Measurements from ENCODE around the gene TOP2A. TPM values are rescaled to one million over a fixed set of nuclear protein-coding genes. Genes with fewer than 3 reads are reported as not detected.
"Not testable (repeated sequence)": the region's sequence is repeated elsewhere in the genome, so short reads cannot be mapped to it uniquely, and the experiment has no call there.

The TOP2A gene
- polyA plus RNA-seq, 1 of the 3 experiments (the other 2 are of a cell fraction), result 20.6 TPM

DNA sequence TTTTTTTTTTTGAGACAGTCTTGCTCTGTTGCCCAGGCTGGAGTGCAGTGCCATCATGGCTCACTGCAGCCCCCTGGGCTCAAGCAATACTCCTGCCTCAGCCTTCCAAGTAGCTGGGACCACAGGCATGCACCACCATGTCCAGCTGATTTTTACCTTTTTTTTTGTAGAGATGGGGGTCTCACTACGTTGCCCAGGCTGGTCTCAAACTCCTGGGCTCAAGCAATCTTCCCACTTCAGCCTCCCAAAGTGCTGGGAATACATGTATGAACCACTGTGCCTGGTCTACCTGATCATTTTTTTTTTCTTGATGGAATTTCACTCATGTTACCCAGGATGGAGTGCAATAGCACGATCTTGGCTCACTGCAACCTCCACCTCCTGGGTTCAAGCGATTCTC, 31.1 kb downstream of the TOP2A start:
- H4K20me1 ChIP-seq (ENCODE audit: insufficient read depth); POLR2A ChIA-PET; DNase-seq; H3K4me2 ChIP-seq; H3K4me3 ChIP-seq (ENCODE audit: low read depth in 2 of 2, low read length in 1 of 2); H3K9ac ChIP-seq; H3K9me3 ChIP-seq; H3K27me3 ChIP-seq (ENCODE audit: insufficient read depth); H3K27ac ChIP-seq (ENCODE audit: low read depth in 2 of 2, low read length in 1 of 2); H3K4me1 ChIP-seq (ENCODE audit: control insufficient read depth in 1 of 2, insufficient read depth in 2 of 2, low read depth in 1 of 2, low read length in 1 of 2); H2AFZ ChIP-seq (ENCODE audit: low read depth); H3K9me2 ChIP-seq; H3K79me2 ChIP-seq (ENCODE audit: insufficient read depth): not testable (repeated sequence)
- peaks cover 11 to 29% of the 10 kb centered on the region in 2 experiments for H3K36me3 ChIP-seq (replicated peaks in 1 of 2; ENCODE audit: control insufficient read depth in 1 of 2, insufficient read depth in 2 of 2, low read length in 1 of 2)
- CTCF ChIA-PET, result interaction anchor here (0.6 to 2.7 kb wide), 3 partner anchors 12 to 987 kb away, joined by 3 to 9 read pairs (median 3); no protein-coding TSS in a partner anchor
- WGBS (ENCODE audit: low lambda C conversion rate), result 93% methylated on average over 3 of the region's 3 CpGs
- H3F3A ChIP-seq (replicated peaks; ENCODE audit: insufficient read depth), result peaks cover 31% of the 10 kb centered on the region

DNA sequence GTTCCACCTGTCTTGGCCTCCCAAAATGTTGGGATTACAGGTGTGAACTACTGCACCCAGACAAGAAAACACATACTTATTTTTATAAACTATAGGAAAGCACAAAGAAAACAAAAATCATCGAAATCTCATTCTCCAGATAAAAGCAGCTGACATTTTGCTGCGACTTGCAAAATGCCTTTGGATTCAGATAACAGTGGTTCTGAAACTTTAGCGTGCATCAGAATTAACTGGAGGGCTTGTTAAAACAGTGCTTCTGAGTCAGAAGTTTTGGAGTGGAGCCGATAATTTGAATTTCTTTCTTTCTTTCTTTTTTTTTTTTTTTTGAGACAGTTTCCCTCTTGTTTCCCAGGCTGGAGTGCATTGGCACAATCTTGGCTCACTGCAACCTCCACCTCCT, 35.4 kb downstream of the TOP2A start:
- H3K36me3 ChIP-seq (replicated peaks in 1 of 2; ENCODE audit: control insufficient read depth in 1 of 2, insufficient read depth in 2 of 2, low read length in 1 of 2), result no peaks in the 10 kb centered on the region
- 98% methylated on average over 4 of the region's 4 CpGs for WGBS (ENCODE audit: low lambda C conversion rate)
- no peak overlapping the region for H3K4me3 ChIP-seq (ENCODE audit: low read depth in 2 of 2, low read length in 1 of 2)
- no peaks in the 10 kb centered on the region for H3K27me3 ChIP-seq (ENCODE audit: insufficient read depth)
- DNase-seq, result no peak
- H3F3A ChIP-seq (replicated peaks; ENCODE audit: insufficient read depth), result peaks cover 15% of the 10 kb centered on the region
- POLR2A ChIA-PET, result no interaction called here
- no peaks in the 10 kb centered on the region for H4K20me1 ChIP-seq (ENCODE audit: insufficient read depth)
- H3K79me2 ChIP-seq (ENCODE audit: insufficient read depth), result no peaks in the 10 kb centered on the region
- CTCF ChIA-PET, result interaction anchor here (0.8 to 2.2 kb wide), 5 partner anchors 17 to 178 kb away, joined by 3 to 7 read pairs (median 4); no protein-coding TSS in a partner anchor
- no peaks in the 10 kb centered on the region for H3K4me1 ChIP-seq (ENCODE audit: control insufficient read depth in 1 of 2, insufficient read depth in 2 of 2, low read depth in 1 of 2, low read length in 1 of 2)
- H3K9me3 ChIP-seq, result no peaks in the 10 kb centered on the region
- H2AFZ ChIP-seq (ENCODE audit: low read depth), result no peak overlapping the region
- no peak overlapping the region for H3K4me2 ChIP-seq
- no peak overlapping the region for H3K27ac ChIP-seq (ENCODE audit: low read depth in 2 of 2, low read length in 1 of 2)
- no peak overlapping the region for H3K9ac ChIP-seq
- TF ChIP-seq NRF1 (IDR thresholded peaks at IDR 0.05; ENCODE audit: low read depth, low read length) (no peak), NFIC (IDR thresholded peaks at IDR 0.05; ENCODE audit: borderline replicate concordance) (no peak), MEF2A (IDR thresholded peaks at IDR 0.05; ENCODE audit: borderline replicate concordance, low read depth) (no peak), TEAD4 (IDR thresholded peaks at IDR 0.05; ENCODE audit: borderline replicate concordance, insufficient read depth) (no peak), YY1 (IDR thresholded peaks at IDR 0.05; ENCODE audit: low read depth) (no peak), FOXM1 (IDR thresholded peaks at IDR 0.05; ENCODE audit: low read depth) (no peak), MXI1 (IDR thresholded peaks at IDR 0.05; ENCODE audit: low read depth, low read length) (no peak), JUND (IDR thresholded peaks at IDR 0.05) (no peak), ELF1 (IDR thresholded peaks at IDR 0.05) (no peak), GATA2 (CRISPR knock-in tag; IDR thresholded peaks at IDR 0.05) (no peak), RXRA (IDR thresholded peaks at IDR 0.05; ENCODE audit: borderline replicate concordance, low read depth) (no peak), TCF12 (IDR thresholded peaks at IDR 0.05) (no peak), FOSL2 (IDR thresholded peaks at IDR 0.05; ENCODE audit: borderline replicate concordance, low read depth) (no peak), RCOR1 (IDR thresholded peaks at IDR 0.05; ENCODE audit: low read length) (no peak), RAD21 (IDR thresholded peaks at IDR 0.05; ENCODE audit: low read length) (no peak), CHD2 (IDR thresholded peaks at IDR 0.05; ENCODE audit: low read length, partially characterized antibody) (no peak), EZH2phosphoT487 (IDR thresholded peaks at IDR 0.05; ENCODE audit: borderline replicate concordance, low read depth) (no peak)
- TF ChIP-seq, protein P1, sequence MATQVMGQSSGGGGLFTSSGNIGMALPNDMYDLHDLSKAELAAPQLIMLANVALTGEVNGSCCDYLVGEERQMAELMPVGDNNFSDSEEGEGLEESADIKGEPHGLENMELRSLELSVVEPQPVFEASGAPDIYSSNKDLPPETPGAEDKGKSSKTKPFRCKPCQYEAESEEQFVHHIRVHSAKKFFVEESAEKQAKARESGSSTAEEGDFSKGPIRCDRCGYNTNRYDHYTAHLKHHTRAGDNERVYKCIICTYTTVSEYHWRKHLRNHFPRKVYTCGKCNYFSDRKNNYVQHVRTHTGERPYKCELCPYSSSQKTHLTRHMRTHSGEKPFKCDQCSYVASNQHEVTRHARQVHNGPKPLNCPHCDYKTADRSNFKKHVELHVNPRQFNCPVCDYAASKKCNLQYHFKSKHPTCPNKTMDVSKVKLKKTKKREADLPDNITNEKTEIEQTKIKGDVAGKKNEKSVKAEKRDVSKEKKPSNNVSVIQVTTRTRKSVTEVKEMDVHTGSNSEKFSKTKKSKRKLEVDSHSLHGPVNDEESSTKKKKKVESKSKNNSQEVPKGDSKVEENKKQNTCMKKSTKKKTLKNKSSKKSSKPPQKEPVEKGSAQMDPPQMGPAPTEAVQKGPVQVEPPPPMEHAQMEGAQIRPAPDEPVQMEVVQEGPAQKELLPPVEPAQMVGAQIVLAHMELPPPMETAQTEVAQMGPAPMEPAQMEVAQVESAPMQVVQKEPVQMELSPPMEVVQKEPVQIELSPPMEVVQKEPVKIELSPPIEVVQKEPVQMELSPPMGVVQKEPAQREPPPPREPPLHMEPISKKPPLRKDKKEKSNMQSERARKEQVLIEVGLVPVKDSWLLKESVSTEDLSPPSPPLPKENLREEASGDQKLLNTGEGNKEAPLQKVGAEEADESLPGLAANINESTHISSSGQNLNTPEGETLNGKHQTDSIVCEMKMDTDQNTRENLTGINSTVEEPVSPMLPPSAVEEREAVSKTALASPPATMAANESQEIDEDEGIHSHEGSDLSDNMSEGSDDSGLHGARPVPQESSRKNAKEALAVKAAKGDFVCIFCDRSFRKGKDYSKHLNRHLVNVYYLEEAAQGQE (IDR thresholded peaks at IDR 0.05; ENCODE audit: low read depth, low read length), result no peak
- TF ChIP-seq, protein P2, sequence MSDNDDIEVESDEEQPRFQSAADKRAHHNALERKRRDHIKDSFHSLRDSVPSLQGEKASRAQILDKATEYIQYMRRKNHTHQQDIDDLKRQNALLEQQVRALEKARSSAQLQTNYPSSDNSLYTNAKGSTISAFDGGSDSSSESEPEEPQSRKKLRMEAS (IDR thresholded peaks at IDR 0.05; ENCODE audit: low read depth), result no peak
- TF ChIP-seq, protein P3, sequence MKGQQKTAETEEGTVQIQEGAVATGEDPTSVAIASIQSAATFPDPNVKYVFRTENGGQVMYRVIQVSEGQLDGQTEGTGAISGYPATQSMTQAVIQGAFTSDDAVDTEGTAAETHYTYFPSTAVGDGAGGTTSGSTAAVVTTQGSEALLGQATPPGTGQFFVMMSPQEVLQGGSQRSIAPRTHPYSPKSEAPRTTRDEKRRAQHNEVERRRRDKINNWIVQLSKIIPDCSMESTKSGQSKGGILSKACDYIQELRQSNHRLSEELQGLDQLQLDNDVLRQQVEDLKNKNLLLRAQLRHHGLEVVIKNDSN (IDR thresholded peaks at IDR 0.05; ENCODE audit: borderline replicate concordance, low read depth), result no peak
- no peaks in the 10 kb centered on the region for H3K9me2 ChIP-seq
